NT2/D1 (cell line): ENCODE data around the gene NCAN.

ENCODE experiments used
- SUZ12 ChIP-seq: IDR thresholded peaks from 2 replicates; pipeline ENCODE4 v1.6.1; 2011; ENCODE audit not compliant: insufficient read length, insufficient read depth; ENCODE audit errors: extremely low read depth
- YY1 ChIP-seq: IDR thresholded peaks from 2 replicates; pipeline ENCODE4 v1.6.1; 2011; ENCODE audit not compliant: insufficient read length, insufficient read depth
- ZNF274 ChIP-seq: IDR thresholded peaks from 2 replicates; pipeline ENCODE4 v1.6.1; 2011; ENCODE audit warnings: mild to moderate bottlenecking, low read depth, low read length

DNA sequence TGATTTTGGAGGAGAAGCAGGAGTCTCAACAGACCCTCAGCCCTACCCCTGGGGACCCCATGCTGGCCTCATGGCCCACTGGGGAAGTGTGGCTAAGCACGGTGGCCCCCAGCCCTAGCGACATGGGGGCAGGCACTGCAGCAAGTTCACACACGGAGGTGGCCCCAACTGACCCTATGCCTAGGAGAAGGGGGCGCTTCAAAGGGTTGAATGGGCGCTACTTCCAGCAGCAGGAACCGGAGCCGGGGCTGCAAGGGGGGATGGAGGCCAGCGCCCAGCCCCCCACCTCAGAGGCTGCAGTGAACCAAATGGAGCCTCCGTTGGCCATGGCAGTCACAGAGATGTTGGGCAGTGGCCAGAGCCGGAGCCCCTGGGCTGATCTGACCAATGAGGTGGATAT, 14.9 kb downstream of the NCAN start:
- TF ChIP-seq YY1: no peak
- TF ChIP-seq ZNF274: no peak
- TF ChIP-seq SUZ12: no peak
